Measurements from ENCODE around the gene EEF2. TPM values are rescaled to one million over a fixed set of nuclear protein-coding genes. Genes with fewer than 3 reads are reported as not detected.

Gene EEF2
- 1,000 to 10,000 TPM; 2,756 to 2,866 TPM for total RNA-seq
- polyA plus RNA-seq (2013, experiment 1 of 2): 2,260 TPM
- 2,123 TPM for polyA plus RNA-seq (2013, experiment 2 of 2)
- total RNA-seq: 2,105 to 5,301 (median 3,672) reads per million in 172 experiments

- POLR2A ChIA-PET: interaction anchor here (0.6 to 4.9 kb wide), 27 partner anchors 8 to 980 kb away, joined by 3 to 72 read pairs (median 4); partner anchors contain the start of genes APBA3, CHAF1A, DAPK3 and MRPL54
- Histone ChIP-seq H3K4me3 (ENCODE audit: low read length) (peak within 1 kb of the TSS; percentile 88), H3K4me1 (ENCODE audit: insufficient read depth, low read length) (peaks cover 70% of the 10 kb centered on the region), H3K9me3 (ENCODE audit: control insufficient read depth in 1 of 2, insufficient read depth in 1 of 2, low read length in 2 of 2) (peaks cover 0 to 9% of the 10 kb centered on the region in 2 experiments), H3K27ac (ENCODE audit: low read depth in 1 of 2, low read length in 2 of 2) (peak within 1 kb of the TSS; percentile 90 to 92), H3K27me3 (ENCODE audit: control insufficient read depth in 1 of 2, insufficient read depth in 2 of 2, low read length in 2 of 2) (no peaks in the 10 kb centered on the region), H3K36me3 (ENCODE audit: insufficient read depth, low read length) (peaks cover 44% of the 10 kb centered on the region)
- TF ChIP-seq, protein P1, sequence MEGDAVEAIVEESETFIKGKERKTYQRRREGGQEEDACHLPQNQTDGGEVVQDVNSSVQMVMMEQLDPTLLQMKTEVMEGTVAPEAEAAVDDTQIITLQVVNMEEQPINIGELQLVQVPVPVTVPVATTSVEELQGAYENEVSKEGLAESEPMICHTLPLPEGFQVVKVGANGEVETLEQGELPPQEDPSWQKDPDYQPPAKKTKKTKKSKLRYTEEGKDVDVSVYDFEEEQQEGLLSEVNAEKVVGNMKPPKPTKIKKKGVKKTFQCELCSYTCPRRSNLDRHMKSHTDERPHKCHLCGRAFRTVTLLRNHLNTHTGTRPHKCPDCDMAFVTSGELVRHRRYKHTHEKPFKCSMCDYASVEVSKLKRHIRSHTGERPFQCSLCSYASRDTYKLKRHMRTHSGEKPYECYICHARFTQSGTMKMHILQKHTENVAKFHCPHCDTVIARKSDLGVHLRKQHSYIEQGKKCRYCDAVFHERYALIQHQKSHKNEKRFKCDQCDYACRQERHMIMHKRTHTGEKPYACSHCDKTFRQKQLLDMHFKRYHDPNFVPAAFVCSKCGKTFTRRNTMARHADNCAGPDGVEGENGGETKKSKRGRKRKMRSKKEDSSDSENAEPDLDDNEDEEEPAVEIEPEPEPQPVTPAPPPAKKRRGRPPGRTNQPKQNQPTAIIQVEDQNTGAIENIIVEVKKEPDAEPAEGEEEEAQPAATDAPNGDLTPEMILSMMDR (IDR thresholded peaks at IDR 0.05): no peak
- Mint-ChIP-seq H3K36me3 (ENCODE audit: low read depth) (peaks cover 64% of the 10 kb centered on the region), H3K9me3 (no peaks in the 10 kb centered on the region), H3K4me1 (ENCODE audit: low read depth) (peaks cover 52% of the 10 kb centered on the region), H3K27me3 (no peaks in the 10 kb centered on the region), H3K27ac (peak within 1 kb of the TSS; percentile 91), H3K4me3 (peak within 1 kb of the TSS; percentile 97)
- peak; percentile 89 to 97 (median 92) for DNase-seq
- CTCF ChIA-PET: interaction anchor here (0.6 to 2.2 kb wide), 7 partner anchors 14 to 262 kb away, joined by 3 to 13 read pairs (median 3); partner anchors contain the start of genes DAPK3, PIAS4 and YJU2
- ATAC-seq (ENCODE audit: poor library complexity): peak; percentile 58
- intact Hi-C loops (cut with DNase I, micrococcal nuclease): loop anchor here (1.0 to 10.0 kb wide), 6 partner anchors 14 to 417 kb away; partner anchors contain the start of genes APBA3 (in 2 of the 2), MRPL54 (in 2 of the 2), CHAF1A (in 1 of the 2) and DAPK3 (in 1 of the 2)
These were observed at the start of gene EEF2 for GRCh38 chr19:3984908-3985642. EEF2 (minus strand) TSS chr19:3985463; CDS start chr19:3985380, 83 bp downstream.

DNA sequence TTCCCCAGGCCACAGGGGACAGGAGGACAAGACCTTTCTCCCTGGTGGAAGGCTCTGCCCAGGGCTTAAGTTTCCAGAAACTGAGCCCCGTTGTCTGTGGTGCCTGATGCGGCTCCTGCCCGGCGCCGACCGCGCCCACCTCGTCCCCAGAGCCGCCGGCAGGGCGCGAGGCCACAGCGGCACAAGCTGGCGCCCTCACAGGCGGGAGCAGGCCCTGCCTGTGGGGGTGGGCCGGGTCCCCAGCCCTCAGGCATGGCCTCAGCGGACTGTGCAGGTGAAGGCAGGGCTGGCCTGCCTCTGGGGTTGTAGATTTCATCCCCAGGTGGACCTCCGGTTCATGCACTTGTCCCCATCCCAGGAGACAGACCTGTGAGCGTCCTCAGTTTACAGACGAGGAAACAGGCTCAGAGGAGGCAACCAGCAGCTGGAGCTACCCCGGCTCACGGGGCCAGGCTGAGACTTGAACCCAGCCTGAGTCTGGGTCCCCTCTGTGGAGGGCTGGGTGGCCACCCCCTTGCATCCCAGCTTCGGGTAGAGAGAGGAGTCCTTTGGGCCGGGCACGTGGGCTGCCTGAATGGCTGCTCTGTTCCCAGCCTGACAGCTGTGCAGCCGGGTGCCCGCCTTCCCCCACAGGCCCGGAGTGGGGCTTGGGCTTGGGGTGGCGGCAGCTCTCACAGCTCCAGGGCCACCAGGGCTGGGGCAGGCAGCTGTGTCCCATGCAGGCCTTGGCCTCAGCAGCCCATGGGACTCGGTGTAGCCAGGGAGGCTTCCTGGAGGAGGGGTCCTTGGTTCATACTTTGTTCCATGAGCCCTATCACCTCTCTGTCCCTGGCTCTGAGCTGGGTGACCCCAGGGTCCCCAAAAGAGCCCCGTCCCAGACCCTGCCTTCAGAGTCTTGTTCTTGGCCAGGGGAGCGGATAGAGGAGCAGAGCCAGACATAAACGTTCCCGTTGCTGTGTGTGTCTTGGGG, 49.1 kb upstream of the EEF2 start:
- no peak overlapping the region for H3K27ac ChIP-seq (ENCODE audit: low read depth in 1 of 2, low read length in 2 of 2)
- ATAC-seq (ENCODE audit: poor library complexity) (no peak), DNase-seq (no peak)
- H3K9me3 ChIP-seq (ENCODE audit: control insufficient read depth in 1 of 2, insufficient read depth in 1 of 2, low read length in 2 of 2): no peaks in the 10 kb centered on the region
- Mint-ChIP-seq H3K4me1 (ENCODE audit: low read depth) (no peaks in the 10 kb centered on the region), H3K36me3 (ENCODE audit: low read depth) (peaks cover 3% of the 10 kb centered on the region), H3K27me3 (no peaks in the 10 kb centered on the region), H3K9me3 (no peaks in the 10 kb centered on the region), H3K4me3 (no peak overlapping the region), H3K27ac (no peak overlapping the region)
- H3K27me3 ChIP-seq (ENCODE audit: control insufficient read depth in 1 of 2, insufficient read depth in 2 of 2, low read length in 2 of 2): no peaks in the 10 kb centered on the region
- no peak overlapping the region for H3K4me3 ChIP-seq (ENCODE audit: low read length)
- POLR2A ChIA-PET: interaction anchor here (0.5 kb wide), 1 partner anchor 1750 kb away, joined by 5 read pairs; no protein-coding TSS in a partner anchor
- H3K36me3 ChIP-seq (ENCODE audit: insufficient read depth, low read length): peaks cover 39% of the 10 kb centered on the region
- H3K4me1 ChIP-seq (ENCODE audit: insufficient read depth, low read length): no peaks in the 10 kb centered on the region
- TF ChIP-seq, protein P1 (IDR thresholded peaks at IDR 0.05): no peak
- intact Hi-C loops (cut with DNase I, micrococcal nuclease): no loop called here
- CTCF ChIA-PET: interaction anchor here (0.6 kb wide), 1 partner anchor 46 kb away, joined by 3 read pairs; no protein-coding TSS in a partner anchor

Data from CD4-positive, alpha-beta T cell (primary cell).